Left lung (tissue), 10 donors: ENCODE results near the gene CUTC. TPM values are rescaled to one million over a fixed set of nuclear protein-coding genes. Genes with fewer than 3 reads are reported as not detected.
"Not testable (repeated sequence)": the region's sequence is repeated elsewhere in the genome, so short reads cannot be mapped to it uniquely, and the experiment has no call there.

Experiments
- ATAC-seq: fragments of 200-7000 bp; cut with Tn5 transposase; one replicate; pipeline ENCODE4 v1.9.1; 2020; ENCODE audit warnings: moderate library complexity
- DNase-seq, 4 donors: peaks; one replicate each; pipeline ENCODE4 v3.0.0-alpha.2; 2013 to 2020
- H3K27ac ChIP-seq, 2 donors: fragments of 200-600 bp; sonication (generic) in 1 of 2; one replicate each; pipeline versions ENCODE4 v1.5.0 to v1.8.0; 2020 to 2021
- H3K27me3 ChIP-seq, 2 donors: fragments of 200-600 bp; sonication (generic) in 1 of 2; one replicate each; pipeline versions ENCODE4 v1.5.0 to v1.8.0; 2020 to 2021
- H3K36me3 ChIP-seq, 2 donors: fragments of 200-600 bp; sonication (generic) in 1 of 2; one replicate each; pipeline versions ENCODE4 v1.5.0 to v1.8.0; 2020 to 2021
- H3K4me1 ChIP-seq, 2 donors: fragments of 200-600 bp; one replicate each; pipeline ENCODE4 v1.8.0; 2021
- H3K4me3 ChIP-seq, 2 donors: fragments of 200-600 bp; sonication (generic) in 1 of 2; one replicate each; pipeline versions ENCODE4 v1.5.0 to v1.8.0; 2020 to 2021; ENCODE audit warnings: mild to moderate bottlenecking in 1 of 2
- H3K9me3 ChIP-seq, 2 donors: fragments of 200-600 bp; sonication (generic) in 1 of 2; one replicate each; pipeline versions ENCODE4 v1.5.0 to v1.8.0; 2020 to 2021
- CTCF ChIP-seq, 2 donors: fragments of 200-600 bp; sonication (generic) in 1 of 2; IDR thresholded peaks; one replicate each; pipeline versions ENCODE4 v1.5.0 to v1.8.0; 2021; ENCODE audit warnings: antibody characterized with exemption in 2 of 2
- intact Hi-C, 2 donors: fragments of 100-400 bp; cut with DNase I; formaldehyde crosslinking; loops; one replicate each; pipeline versions ENCODE4 v1.11.2 to v1.14.2; 2022
- polyA plus RNA-seq, 6 donors: library from polyadenylated mRNA; unstranded; fragments of 120-200 nt; gene quantifications; one replicate each; pipeline ENCODE4 v1.2.1, GENCODE V29; 2013; ENCODE audit not compliant: insufficient read length in 6 of 6
- total RNA-seq, 2 donors: library from RNA; stranded (reverse); fragmentation: NEBNext Ultra II Directional; extraction: Animal tissue kit (Norgen Biotek cat#: 25700); gene quantifications; one replicate each; pipeline ENCODE4 v1.2.1, GENCODE V29; 2021
- donor health status: DM: no; HTN: yes; CAD: no.
- donor health status: DM: no; HTN: no; CAD: no.

Gene CUTC
- total and polyA plus RNA-seq, 8 donors, result 12.3 to 28.4 (median 22.4) TPM

- DNase-seq (no peak), ATAC-seq (peak; percentile 11)
- no peaks in the 10 kb centered on the region for H3K9me3 ChIP-seq
- peak overlapping the region; percentile 94 to 98 for H3K27ac ChIP-seq
- peaks cover 10 to 40% of the 10 kb centered on the region in 2 donors for H3K4me1 ChIP-seq
- peak overlapping the region; percentile 67 to 91 for H3K4me3 ChIP-seq
- peaks cover 0 to 18% of the 10 kb centered on the region in 2 donors for H3K36me3 ChIP-seq
- H3K27me3 ChIP-seq, result no peaks in the 10 kb centered on the region
- intact Hi-C loops, result no loop called here
- no peak for TF ChIP-seq CTCF (IDR thresholded peaks at IDR 0.05)
These were observed 565 bp upstream of the CUTC start for GRCh38 chr10:99731306-99732032.

- intact Hi-C loops, result no loop called here
- no peaks in the 10 kb centered on the region for H3K9me3 ChIP-seq
- H3K27ac ChIP-seq, result peak overlapping the region in 1 of 2 donors; percentile 16
- H3K4me1 ChIP-seq, result peaks cover 10 to 40% of the 10 kb centered on the region in 2 donors
- DNase-seq, result peak in 3 of 4 donors; percentile 25 to 51 (median 46)
- TF ChIP-seq CTCF (IDR thresholded peaks at IDR 0.05), result no peak
- no peaks in the 10 kb centered on the region for H3K27me3 ChIP-seq
- ATAC-seq, result peak; percentile 21
- peak overlapping the region in 1 of 2 donors; percentile 91 for H3K4me3 ChIP-seq
- peaks cover 0 to 20% of the 10 kb centered on the region in 2 donors for H3K36me3 ChIP-seq
These were observed 1.3 kb downstream of the CUTC start for GRCh38 chr10:99733366-99733765.

- H3K27me3 ChIP-seq, H3K9me3 ChIP-seq, DNase-seq, ATAC-seq, H3K27ac ChIP-seq, intact Hi-C loops: not testable (repeated sequence)
- peaks cover 0 to 27% of the 10 kb centered on the region in 2 donors for H3K36me3 ChIP-seq
- H3K4me3 ChIP-seq, result peak overlapping the region in 1 of 2 donors; percentile 91
- H3K4me1 ChIP-seq, result peaks cover 10 to 40% of the 10 kb centered on the region in 2 donors
These were observed 2.1 kb downstream of the CUTC start for GRCh38 chr10:99734111-99734510.

GRCh38 chr10:99740260-99740659 lies 8.2 kb downstream of the CUTC start:
- DNase-seq (no peak), ATAC-seq (no peak)
- Histone ChIP-seq H3K36me3 (peaks cover 0 to 89% of the 10 kb centered on the region in 2 donors), H3K4me1 (no peaks in the 10 kb centered on the region), H3K27me3 (no peaks in the 10 kb centered on the region), H3K27ac (no peak overlapping the region), H3K9me3 (peaks cover 0 to 16% of the 10 kb centered on the region in 2 donors), H3K4me3 (no peak overlapping the region)
- TF ChIP-seq CTCF (IDR thresholded peaks at IDR 0.05), result no peak
- intact Hi-C loops, result no loop called here

GRCh38 chr10:99740933-99741559 lies 9.0 kb downstream of the CUTC start:
- H3K27me3 ChIP-seq, result no peaks in the 10 kb centered on the region
- no peak for TF ChIP-seq CTCF (IDR thresholded peaks at IDR 0.05)
- DNase-seq (no peak), ATAC-seq (no peak)
- H3K9me3 ChIP-seq, result peaks cover 0 to 16% of the 10 kb centered on the region in 2 donors
- intact Hi-C loops, result no loop called here
- no peaks in the 10 kb centered on the region for H3K4me1 ChIP-seq
- H3K27ac ChIP-seq, result no peak overlapping the region
- H3K4me3 ChIP-seq, result no peak overlapping the region
- H3K36me3 ChIP-seq, result peaks cover 0 to 97% of the 10 kb centered on the region in 2 donors
